DOHH2 (cell line): ENCODE measurements around the gene ARRDC4.

ENCODE experiments used
- EZH2phosphoT487 ChIP-seq: fragments of 200-600 bp; sonication (generic); IDR thresholded peaks from 2 replicates; pipeline ENCODE4 v1.6.1; 2017; ENCODE audit warnings: borderline replicate concordance, mild to moderate bottlenecking, antibody characterized with exemption, low read length, moderate library complexity, mixed read lengths
- TF ChIP-seq, protein P1 (sequence below): fragments of 200-600 bp; sonication (generic); IDR thresholded peaks from one replicate; pipeline ENCODE4 v1.5.1; 2014; ENCODE audit warnings: antibody characterized with exemption, mild to moderate bottlenecking, low read depth, low read length; ENCODE audit not compliant: poor library complexity, severe bottlenecking

DNA sequence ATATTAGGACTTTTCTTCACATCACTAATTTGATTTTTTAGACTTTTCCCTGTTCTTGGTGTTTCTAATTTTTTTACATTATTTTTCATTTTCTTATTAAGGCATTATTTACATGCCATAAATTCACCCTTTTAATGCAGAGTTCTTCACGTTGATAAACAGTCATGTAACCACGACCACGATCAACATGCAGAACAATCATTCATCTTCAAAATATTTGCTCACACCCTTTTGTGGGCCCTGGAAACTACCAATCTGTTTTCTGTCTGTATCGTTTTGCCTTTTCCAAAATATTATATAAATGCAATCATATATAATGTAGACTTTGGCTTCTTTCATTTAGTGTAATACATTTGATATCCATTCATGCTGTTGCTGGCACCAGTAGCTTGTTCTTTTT, 48.7 kb downstream of the ARRDC4 start:
- TF ChIP-seq, protein P1, sequence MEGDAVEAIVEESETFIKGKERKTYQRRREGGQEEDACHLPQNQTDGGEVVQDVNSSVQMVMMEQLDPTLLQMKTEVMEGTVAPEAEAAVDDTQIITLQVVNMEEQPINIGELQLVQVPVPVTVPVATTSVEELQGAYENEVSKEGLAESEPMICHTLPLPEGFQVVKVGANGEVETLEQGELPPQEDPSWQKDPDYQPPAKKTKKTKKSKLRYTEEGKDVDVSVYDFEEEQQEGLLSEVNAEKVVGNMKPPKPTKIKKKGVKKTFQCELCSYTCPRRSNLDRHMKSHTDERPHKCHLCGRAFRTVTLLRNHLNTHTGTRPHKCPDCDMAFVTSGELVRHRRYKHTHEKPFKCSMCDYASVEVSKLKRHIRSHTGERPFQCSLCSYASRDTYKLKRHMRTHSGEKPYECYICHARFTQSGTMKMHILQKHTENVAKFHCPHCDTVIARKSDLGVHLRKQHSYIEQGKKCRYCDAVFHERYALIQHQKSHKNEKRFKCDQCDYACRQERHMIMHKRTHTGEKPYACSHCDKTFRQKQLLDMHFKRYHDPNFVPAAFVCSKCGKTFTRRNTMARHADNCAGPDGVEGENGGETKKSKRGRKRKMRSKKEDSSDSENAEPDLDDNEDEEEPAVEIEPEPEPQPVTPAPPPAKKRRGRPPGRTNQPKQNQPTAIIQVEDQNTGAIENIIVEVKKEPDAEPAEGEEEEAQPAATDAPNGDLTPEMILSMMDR: no peak
- no peak for TF ChIP-seq EZH2phosphoT487
